HepG2 (cell line): ENCODE results near the gene GLIS2. TPM values are rescaled to one million over a fixed set of nuclear protein-coding genes. Genes with fewer than 3 reads are reported as not detected.

ENCODE experiments used
- ATF7 ChIP-seq, 2 experiments: fragments of 450-650 bp in 1 of 2; sonication (generic) in 1 of 2; formaldehyde crosslinking in 1 of 2; IDR thresholded peaks; 2 replicates each; pipeline versions ENCODE4 v1.4.0 to v1.6.1; 2016 to 2020; ENCODE audit warnings: antibody characterized with exemption in 1 of 2, mild to moderate bottlenecking in 1 of 2, missing genetic modification reagents in 1 of 2
- ATRX ChIP-seq: sonication (generic); formaldehyde crosslinking; IDR thresholded peaks from 2 replicates; pipeline ENCODE4 v1.4.0; 2020; ENCODE audit warnings: missing genetic modification reagents, borderline replicate concordance
- CEBPZ ChIP-seq: IDR thresholded peaks from 2 replicates; pipeline ENCODE4 v1.6.1; 2012; ENCODE audit warnings: low read length, improper control_type of control experiment
- DNMT3B ChIP-seq: conservative IDR thresholded peaks from 2 replicates; pipeline ENCODE4 v1.6.1; 2016; ENCODE audit warnings: missing biosample characterization, control low read depth
- GMEB1 ChIP-seq: sonication (generic); formaldehyde crosslinking; IDR thresholded peaks from 2 replicates; pipeline ENCODE4 v1.5.1; 2020; ENCODE audit warnings: missing genetic modification reagents, mild to moderate bottlenecking, borderline replicate concordance
- HDAC1 ChIP-seq: sonication (generic); formaldehyde crosslinking; IDR thresholded peaks from 2 replicates; pipeline ENCODE4 v1.5.1; 2020; ENCODE audit warnings: mild to moderate bottlenecking, missing genetic modification reagents
- HMG20B ChIP-seq: conservative IDR thresholded peaks from 2 replicates; pipeline ENCODE4 v1.6.1; 2016; ENCODE audit warnings: missing genetic modification reagents, missing compliant biosample characterization
- KAT8 ChIP-seq: IDR thresholded peaks from 2 replicates; pipeline ENCODE4 v1.6.1; 2016; ENCODE audit warnings: missing genetic modification reagents, missing compliant biosample characterization
- MXD4 ChIP-seq: IDR thresholded peaks from 2 replicates; pipeline ENCODE4 v1.6.1; 2016; ENCODE audit warnings: mild to moderate bottlenecking, missing biosample characterization, missing genetic modification reagents
- RXRA ChIP-seq: sonication (generic); formaldehyde crosslinking; IDR thresholded peaks from 2 replicates; pipeline ENCODE4 v1.5.1; 2020; ENCODE audit warnings: missing genetic modification reagents
- SKI ChIP-seq: fragments of 450-650 bp; IDR thresholded peaks from one replicate; pipeline ENCODE4 v1.6.1; 2018; ENCODE audit warnings: mild to moderate bottlenecking; ENCODE audit not compliant: partially characterized antibody
- TARDBP ChIP-seq: sonication (generic); formaldehyde crosslinking; IDR thresholded peaks from 2 replicates; pipeline ENCODE4 v1.8.0; 2022; ENCODE audit warnings: mild to moderate bottlenecking, missing genetic modification reagents
- ZNF3 ChIP-seq: IDR thresholded peaks from 2 replicates; pipeline ENCODE4 v1.7.0; 2017; ENCODE audit warnings: inconsistent platforms
- ZNF30 ChIP-seq: sonication (generic); formaldehyde crosslinking; IDR thresholded peaks from 2 replicates; pipeline ENCODE4 v1.5.0; 2020; ENCODE audit warnings: mild to moderate bottlenecking, missing genetic modification reagents
- ZNF33A ChIP-seq: sonication (generic); formaldehyde crosslinking; IDR thresholded peaks from 2 replicates; pipeline ENCODE4 v1.5.1; 2020; ENCODE audit warnings: missing genetic modification reagents, mild to moderate bottlenecking, moderate library complexity, borderline replicate concordance
- ZNF512B ChIP-seq: sonication (generic); formaldehyde crosslinking; IDR thresholded peaks from 2 replicates; pipeline ENCODE4 v1.5.1; 2020; ENCODE audit warnings: missing genetic modification reagents, mild to moderate bottlenecking, borderline replicate concordance
- ZNF547 ChIP-seq: sonication (generic); formaldehyde crosslinking; IDR thresholded peaks from 2 replicates; pipeline ENCODE4 v1.5.1; 2020; ENCODE audit warnings: mild to moderate bottlenecking, missing genetic modification reagents
- ZNF558 ChIP-seq: sonication (generic); formaldehyde crosslinking; IDR thresholded peaks from 2 replicates; pipeline ENCODE4 v1.9.0; 2022; ENCODE audit warnings: mild to moderate bottlenecking, missing genetic modification reagents, borderline replicate concordance
- polyA plus RNA-seq, 8 experiments: library from polyadenylated mRNA; depleted of rRNA in 3 of 8; stranded (reverse) in 7 of 8; unstranded in 1 of 8; fragments of >200 nt; fragmentation: Illumina TruSeq in 4 of 8; extraction: Trizol in 4 of 8; gene quantifications; 2 replicates each; pipeline versions ENCODE4 v1.2.1 to v1.2.3, GENCODE V29; 2011 to 2016; ENCODE audit warnings: low read depth in 4 of 8, missing spikeins in 1 of 8, mixed read lengths in 1 of 8; ENCODE audit not compliant: insufficient read depth in 1 of 8
- total RNA-seq, 5 experiments: library from RNA; depleted of rRNA; stranded (reverse); fragments of >200 nt; fragmentation: Illumina TruSeq; extraction: Trizol; gene quantifications; 2 replicates each; pipeline ENCODE4 v1.2.3, GENCODE V29; 2016; ENCODE audit warnings: low read depth in 1 of 5
- TF ChIP-seq, protein P1 (sequence below): sonication (generic); formaldehyde crosslinking; IDR thresholded peaks from 2 replicates; pipeline ENCODE4 v1.5.0; 2020; ENCODE audit warnings: mild to moderate bottlenecking, missing genetic modification reagents, moderate library complexity

Gene GLIS2
- total and polyA plus RNA-seq, 2 of the 13 experiments (the other 11 are each of a cell fraction or from before 2014, with no cell fraction given), result 0.28 to 0.29 TPM

GRCh38 chr16:4350787-4351659 lies 35.2 kb downstream of the GLIS2 start, which contains the start of gene PAM16 (continued):
- no peak for TF ChIP-seq ATRX (CRISPR knock-in tag)
- TF ChIP-seq SKI, result no peak
- TF ChIP-seq HMG20B, result no peak
- peak; percentile 35; the same call in 1 of the 2 replicates for TF ChIP-seq RXRA
- no peak for TF ChIP-seq CEBPZ
- TF ChIP-seq TARDBP, result no peak
- TF ChIP-seq DNMT3B, result no peak
- peak; percentile 50 for TF ChIP-seq HDAC1
- peak; percentile 62; the same call in 1 of the 2 replicates for TF ChIP-seq GMEB1 (CRISPR knock-in tag)
- TF ChIP-seq KAT8 (CRISPR knock-in tag), result peak; percentile 72; the same call in 1 of the 2 replicates
- TF ChIP-seq ZNF3 (CRISPR knock-in tag), result no peak
- TF ChIP-seq ATF7 (IDR thresholded peaks at IDR 0.05), result no peak
- no peak for TF ChIP-seq ATF7 (CRISPR knock-in tag; IDR thresholded peaks at IDR 0.05)
- TF ChIP-seq, protein P1, sequence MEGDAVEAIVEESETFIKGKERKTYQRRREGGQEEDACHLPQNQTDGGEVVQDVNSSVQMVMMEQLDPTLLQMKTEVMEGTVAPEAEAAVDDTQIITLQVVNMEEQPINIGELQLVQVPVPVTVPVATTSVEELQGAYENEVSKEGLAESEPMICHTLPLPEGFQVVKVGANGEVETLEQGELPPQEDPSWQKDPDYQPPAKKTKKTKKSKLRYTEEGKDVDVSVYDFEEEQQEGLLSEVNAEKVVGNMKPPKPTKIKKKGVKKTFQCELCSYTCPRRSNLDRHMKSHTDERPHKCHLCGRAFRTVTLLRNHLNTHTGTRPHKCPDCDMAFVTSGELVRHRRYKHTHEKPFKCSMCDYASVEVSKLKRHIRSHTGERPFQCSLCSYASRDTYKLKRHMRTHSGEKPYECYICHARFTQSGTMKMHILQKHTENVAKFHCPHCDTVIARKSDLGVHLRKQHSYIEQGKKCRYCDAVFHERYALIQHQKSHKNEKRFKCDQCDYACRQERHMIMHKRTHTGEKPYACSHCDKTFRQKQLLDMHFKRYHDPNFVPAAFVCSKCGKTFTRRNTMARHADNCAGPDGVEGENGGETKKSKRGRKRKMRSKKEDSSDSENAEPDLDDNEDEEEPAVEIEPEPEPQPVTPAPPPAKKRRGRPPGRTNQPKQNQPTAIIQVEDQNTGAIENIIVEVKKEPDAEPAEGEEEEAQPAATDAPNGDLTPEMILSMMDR (CRISPR knock-in tag), result no peak; the same call in 1 of the 2 replicates
- TF ChIP-seq ZNF30 (CRISPR knock-in tag), result peak; percentile 52; the same call in 1 of the 2 replicates
- TF ChIP-seq ZNF547 (CRISPR knock-in tag), result no peak
- no peak for TF ChIP-seq ZNF512B (CRISPR knock-in tag)
- TF ChIP-seq ZNF33A (CRISPR knock-in tag), result no peak
- TF ChIP-seq MXD4 (CRISPR knock-in tag), result peak; percentile 70
- TF ChIP-seq ZNF558 (CRISPR knock-in tag), result no peak
